HG03095 (cell line): ENCODE measurements around the gene HOXA7.

Experiments
- ATAC-seq: cut with Tn5 transposase; IDR thresholded peaks from one replicate; pipeline ENCODE4 v1.9.1; 2021; ENCODE audit warnings: moderate library complexity; ENCODE audit not compliant: unreplicated experiment

The HOXA7 gene

GRCh38 chr7:27122077-27122910, 34.2 kb downstream of the HOXA7 start:
- no peak for ATAC-seq

- ATAC-seq: no peak
Observed at GRCh38 chr7:27121684-27122076, 34.8 kb downstream of the HOXA7 start.

- ATAC-seq: no peak
Observed at GRCh38 chr7:27119412-27119911, 37.0 kb downstream of the HOXA7 start.

GRCh38 chr7:27118580-27118979, 37.9 kb downstream of the HOXA7 start:
- no peak for ATAC-seq

- ATAC-seq: no peak
Observed at GRCh38 chr7:27117887-27118491, 38.5 kb downstream of the HOXA7 start.

GRCh38 chr7:27116962-27117886, 39.3 kb downstream of the HOXA7 start:
- ATAC-seq: no peak

GRCh38 chr7:27116031-27116961, 40.2 kb downstream of the HOXA7 start:
- no peak for ATAC-seq

- no peak for ATAC-seq
Observed at GRCh38 chr7:27115221-27116026, 41.1 kb downstream of the HOXA7 start.

- no peak for ATAC-seq
Observed at GRCh38 chr7:27114881-27115220, 41.6 kb downstream of the HOXA7 start.

- no peak for ATAC-seq
Observed at GRCh38 chr7:27113991-27114769, 42.3 kb downstream of the HOXA7 start.

GRCh38 chr7:27112955-27113949, 43.2 kb downstream of the HOXA7 start:
- ATAC-seq: no peak

GRCh38 chr7:27112361-27112760, 44.1 kb downstream of the HOXA7 start:
- no peak for ATAC-seq

- no peak for ATAC-seq
Observed at GRCh38 chr7:27111751-27112277, 44.7 kb downstream of the HOXA7 start.

- no peak for ATAC-seq
Observed at GRCh38 chr7:27111042-27111750, 45.3 kb downstream of the HOXA7 start.

- ATAC-seq: no peak
Observed at GRCh38 chr7:27110186-27111031, 46.1 kb downstream of the HOXA7 start.
